GM21390 (cell line): ENCODE data around the gene CABP5.

Source experiments
- ATAC-seq: cut with Tn5 transposase; IDR thresholded peaks from one replicate; pipeline ENCODE4 v1.9.1; 2021; ENCODE audit not compliant: unreplicated experiment

Gene CABP5

GRCh38 chr19:48033604-48034003 is 10.3 kb downstream of the CABP5 start:
- no peak for ATAC-seq

- ATAC-seq = no peak
These were observed 13.8 kb downstream of the CABP5 start for GRCh38 chr19:48030073-48030472.

GRCh38 chr19:48029431-48029830 is 14.4 kb downstream of the CABP5 start:
- no peak for ATAC-seq

- no peak for ATAC-seq
These were observed 18.4 kb downstream of the CABP5 start for GRCh38 chr19:48025480-48025879.

- no peak for ATAC-seq
These were observed 20.4 kb downstream of the CABP5 start for GRCh38 chr19:48023518-48023917.

- no peak for ATAC-seq
These were observed 20.9 kb downstream of the CABP5 start for GRCh38 chr19:48023011-48023410.

GRCh38 chr19:48020686-48021085 is 23.2 kb downstream of the CABP5 start:
- ATAC-seq = no peak

GRCh38 chr19:48010932-48011758 is 32.7 kb downstream of the CABP5 start:
- no peak for ATAC-seq

GRCh38 chr19:48006762-48007161 is 37.1 kb downstream of the CABP5 start:
- ATAC-seq = no peak

- ATAC-seq = no peak
These were observed 39.6 kb downstream of the CABP5 start for GRCh38 chr19:48004236-48004635.

GRCh38 chr19:48000846-48001245 is 43.0 kb downstream of the CABP5 start:
- no peak for ATAC-seq

- ATAC-seq = no peak
These were observed 45.1 kb downstream of the CABP5 start for GRCh38 chr19:47998800-47999199.

- no peak for ATAC-seq
These were observed 47.6 kb downstream of the CABP5 start for GRCh38 chr19:47996230-47996727.

GRCh38 chr19:47994209-47994802 is 49.6 kb downstream of the CABP5 start, which contains the start of gene ELSPBP1:
Gene ELSPBP1, plus strand, starts transcription at chr19:47994632. Its CDS starts 14,036 bp downstream, at chr19:48008668.
- ATAC-seq = no peak

- no peak for ATAC-seq
These were observed 51.8 kb downstream of the CABP5 start, which contains the start of gene BSPH1 for GRCh38 chr19:47992070-47992469. Gene BSPH1, minus strand, starts transcription at chr19:47992170. Its CDS starts 89 bp downstream, at chr19:47992081.

- ATAC-seq = no peak
These were observed 52.6 kb downstream of the CABP5 start for GRCh38 chr19:47991191-47991808.
